ENCODE results near the gene FBXL7. TPM values are rescaled to one million over a fixed set of nuclear protein-coding genes. Genes with fewer than 3 reads are reported as not detected.

FBXL7 gene
- total RNA-seq, 1 experiment from 2014 or later: not detected

DNA sequence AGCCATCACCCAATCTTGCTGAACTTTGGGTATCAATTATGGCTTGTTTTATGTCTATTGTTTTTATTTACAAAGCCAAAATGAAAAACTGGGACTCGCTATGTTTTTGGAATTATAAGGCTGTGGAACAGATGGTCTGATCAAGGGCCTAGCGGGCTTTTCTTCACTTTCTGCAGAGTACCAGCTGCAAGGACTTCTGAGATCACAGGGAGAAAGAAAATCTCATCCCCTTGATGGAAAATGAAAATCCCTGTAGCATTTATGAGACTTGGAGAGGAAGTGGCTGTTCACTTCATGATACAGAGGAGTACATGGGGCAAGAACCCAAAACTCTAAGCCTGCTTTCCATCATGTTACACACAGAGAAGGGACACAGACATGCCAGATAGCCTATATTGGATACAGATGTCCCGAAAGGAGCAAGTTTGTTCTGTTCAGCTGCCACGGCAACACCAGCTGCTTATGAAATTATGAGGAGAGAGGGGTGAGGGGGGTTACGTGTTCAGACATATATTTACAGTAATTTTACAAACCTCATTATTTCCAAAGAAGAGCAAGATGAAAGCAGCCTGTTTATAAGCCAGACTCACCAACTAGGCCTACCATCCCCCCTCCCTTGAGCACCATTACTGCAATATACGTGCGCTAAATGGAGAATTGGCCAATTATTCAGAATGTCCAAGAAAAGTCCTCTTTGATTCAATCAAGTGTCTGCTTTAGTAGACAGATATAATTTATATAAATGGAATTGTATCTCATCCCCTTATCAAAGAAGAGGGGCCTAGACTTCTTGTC is 459.6 kb downstream of the FBXL7 start:
- Histone ChIP-seq H3K79me2 (ENCODE audit: low read depth) (no peaks in the 10 kb centered on the region), H3K4me2 (no peak overlapping the region), H3K9me2 (ENCODE audit: insufficient read depth) (no peaks in the 10 kb centered on the region), H2AFZ (no peak overlapping the region), H3F3A (ENCODE audit: insufficient read depth, low read depth) (no peaks in the 10 kb centered on the region), H3K4me3 (no peak overlapping the region), H3K4me1 (replicated peaks; ENCODE audit: insufficient read depth) (no peaks in the 10 kb centered on the region), H3K36me3 (ENCODE audit: low read depth) (no peaks in the 10 kb centered on the region), H3K9me3 (ENCODE audit: insufficient read depth, low read depth) (no peaks in the 10 kb centered on the region), H3K27ac (no peak overlapping the region), H3K27me3 (ENCODE audit: insufficient read depth, low read depth) (no peaks in the 10 kb centered on the region), H4K20me1 (ENCODE audit: insufficient read depth) (0 out of 2 replicates have a peak, but pooled peaks cover 3% of the 10 kb centered on the region)
- ChIA-PET POLR2A (ENCODE audit: unreplicated experiment) (no interaction called here), CTCF (no interaction called here)
- TF ChIP-seq, protein P1, sequence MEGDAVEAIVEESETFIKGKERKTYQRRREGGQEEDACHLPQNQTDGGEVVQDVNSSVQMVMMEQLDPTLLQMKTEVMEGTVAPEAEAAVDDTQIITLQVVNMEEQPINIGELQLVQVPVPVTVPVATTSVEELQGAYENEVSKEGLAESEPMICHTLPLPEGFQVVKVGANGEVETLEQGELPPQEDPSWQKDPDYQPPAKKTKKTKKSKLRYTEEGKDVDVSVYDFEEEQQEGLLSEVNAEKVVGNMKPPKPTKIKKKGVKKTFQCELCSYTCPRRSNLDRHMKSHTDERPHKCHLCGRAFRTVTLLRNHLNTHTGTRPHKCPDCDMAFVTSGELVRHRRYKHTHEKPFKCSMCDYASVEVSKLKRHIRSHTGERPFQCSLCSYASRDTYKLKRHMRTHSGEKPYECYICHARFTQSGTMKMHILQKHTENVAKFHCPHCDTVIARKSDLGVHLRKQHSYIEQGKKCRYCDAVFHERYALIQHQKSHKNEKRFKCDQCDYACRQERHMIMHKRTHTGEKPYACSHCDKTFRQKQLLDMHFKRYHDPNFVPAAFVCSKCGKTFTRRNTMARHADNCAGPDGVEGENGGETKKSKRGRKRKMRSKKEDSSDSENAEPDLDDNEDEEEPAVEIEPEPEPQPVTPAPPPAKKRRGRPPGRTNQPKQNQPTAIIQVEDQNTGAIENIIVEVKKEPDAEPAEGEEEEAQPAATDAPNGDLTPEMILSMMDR (conservative IDR thresholded peaks at IDR 0.05): no peak
- TF ChIP-seq EZH2 (IDR thresholded peaks at IDR 0.05; ENCODE audit: low read depth): no peak
- no peak for DNase-seq
- intact Hi-C loops (cut with micrococcal nuclease; ENCODE audit: unreplicated experiment): no loop called here
- BruUV-seq (replicated peaks): no TSS peak

DNA sequence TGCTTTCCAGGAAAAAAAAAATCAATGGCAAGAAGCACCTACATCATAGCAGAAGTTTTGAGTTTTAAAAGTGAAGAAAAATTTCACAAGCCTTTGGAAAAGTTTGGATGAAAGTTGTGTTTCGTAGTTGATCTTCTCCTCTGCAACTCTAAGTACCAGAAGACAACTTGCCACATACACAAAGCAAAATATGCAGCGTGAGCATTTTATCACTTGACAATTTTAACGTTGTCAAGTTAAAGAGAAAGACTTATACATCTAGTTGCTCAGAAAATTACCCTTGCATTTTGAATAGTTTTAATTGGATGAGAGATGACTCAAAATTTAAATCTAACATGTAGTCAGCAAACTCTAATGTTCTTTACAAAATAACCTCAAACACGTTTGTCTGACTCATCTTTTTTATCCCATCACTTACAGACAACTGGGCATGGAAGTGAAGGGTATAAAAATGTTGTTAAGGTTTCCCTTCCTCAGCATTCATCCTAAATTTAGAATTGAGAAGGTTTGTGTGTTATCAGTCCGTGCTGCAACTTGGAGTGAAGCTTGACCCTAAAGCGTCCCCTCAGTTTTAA is 466.2 kb downstream of the FBXL7 start:
- no peaks in the 10 kb centered on the region for H3K9me2 ChIP-seq (ENCODE audit: insufficient read depth)
- no TSS peak for BruUV-seq (replicated peaks)
- POLR2A ChIA-PET (ENCODE audit: unreplicated experiment): no interaction called here
- CTCF ChIA-PET: no interaction called here
- H3K4me3 ChIP-seq: no peak overlapping the region
- H3K79me2 ChIP-seq (ENCODE audit: low read depth): no peaks in the 10 kb centered on the region
- no peaks in the 10 kb centered on the region for H3K4me1 ChIP-seq (replicated peaks; ENCODE audit: insufficient read depth)
- DNase-seq: no peak
- no peak overlapping the region for H3K4me2 ChIP-seq
- H3K9me3 ChIP-seq (ENCODE audit: insufficient read depth, low read depth): no peaks in the 10 kb centered on the region
- intact Hi-C loops (cut with micrococcal nuclease; ENCODE audit: unreplicated experiment): no loop called here
- no peaks in the 10 kb centered on the region for H3K36me3 ChIP-seq (ENCODE audit: low read depth)
- TF ChIP-seq, protein P1 (conservative IDR thresholded peaks at IDR 0.05): no peak
- TF ChIP-seq EZH2 (IDR thresholded peaks at IDR 0.05; ENCODE audit: low read depth): no peak
- 0 out of 2 replicates have a peak, but pooled peaks cover 3% of the 10 kb centered on the region for H4K20me1 ChIP-seq (ENCODE audit: insufficient read depth)
- H3K27ac ChIP-seq: no peak overlapping the region
- no peak overlapping the region for H2AFZ ChIP-seq
- H3K27me3 ChIP-seq (ENCODE audit: insufficient read depth, low read depth): no peaks in the 10 kb centered on the region
- H3F3A ChIP-seq (ENCODE audit: insufficient read depth, low read depth): no peaks in the 10 kb centered on the region

DNA sequence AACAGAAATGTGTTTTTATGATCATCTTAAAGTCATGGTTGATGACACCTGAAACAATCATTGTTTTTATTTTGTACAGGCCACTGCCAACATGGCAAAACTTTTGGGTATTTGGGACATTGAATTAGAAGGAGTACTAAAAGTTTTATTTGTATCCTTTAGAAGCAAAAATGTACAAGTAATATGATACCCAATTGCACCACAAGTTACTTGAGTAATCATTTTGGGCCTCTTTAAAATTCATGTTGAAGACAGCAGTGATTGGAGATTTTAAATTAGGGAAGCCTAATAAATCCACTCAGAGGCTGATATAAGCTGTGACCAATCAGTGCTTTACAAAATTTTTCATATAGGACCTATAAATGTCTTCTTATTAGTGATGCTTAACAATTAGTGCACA is 466.7 kb downstream of the FBXL7 start:
- BruUV-seq (replicated peaks): no TSS peak
- H4K20me1 ChIP-seq (ENCODE audit: insufficient read depth): 0 out of 2 replicates have a peak, but pooled peaks cover 3% of the 10 kb centered on the region
- H3K9me2 ChIP-seq (ENCODE audit: insufficient read depth): no peaks in the 10 kb centered on the region
- no peak for DNase-seq
- no peak overlapping the region for H3K27ac ChIP-seq
- no peak overlapping the region for H3K4me3 ChIP-seq
- H3K4me1 ChIP-seq (replicated peaks; ENCODE audit: insufficient read depth): no peaks in the 10 kb centered on the region
- no peaks in the 10 kb centered on the region for H3K9me3 ChIP-seq (ENCODE audit: insufficient read depth, low read depth)
- intact Hi-C loops (cut with micrococcal nuclease; ENCODE audit: unreplicated experiment): no loop called here
- H3K36me3 ChIP-seq (ENCODE audit: low read depth): no peaks in the 10 kb centered on the region
- no peak overlapping the region for H2AFZ ChIP-seq
- ChIA-PET POLR2A (ENCODE audit: unreplicated experiment) (no interaction called here), CTCF (no interaction called here)
- no peaks in the 10 kb centered on the region for H3K79me2 ChIP-seq (ENCODE audit: low read depth)
- H3F3A ChIP-seq (ENCODE audit: insufficient read depth, low read depth): no peaks in the 10 kb centered on the region
- H3K27me3 ChIP-seq (ENCODE audit: insufficient read depth, low read depth): no peaks in the 10 kb centered on the region
- H3K4me2 ChIP-seq: no peak overlapping the region
- TF ChIP-seq, protein P1 (conservative IDR thresholded peaks at IDR 0.05): no peak
- no peak for TF ChIP-seq EZH2 (IDR thresholded peaks at IDR 0.05; ENCODE audit: low read depth)
